ENCODE data around the gene PTMS. TPM values are rescaled to one million over a fixed set of nuclear protein-coding genes. Genes with fewer than 3 reads are reported as not detected.

PTMS gene
- total RNA-seq, 1 experiment from 2014 or later = 422 TPM

GRCh38 chr12:6790496-6791150, 24.5 kb downstream of the PTMS start:
- H3K23me2 ChIP-seq (ENCODE audit: insufficient read length, low read depth, low read length, poor library complexity, severe bottlenecking) = no peaks in the 10 kb centered on the region
- no peaks in the 10 kb centered on the region; the same call in 1 of the 2 replicates for H3K27me3 ChIP-seq (ENCODE audit: insufficient read depth, low read length)
- Mint-ChIP-seq H3K27me3 (ENCODE audit: low read depth) (peaks cover 29% of the 10 kb centered on the region), H3K4me3 (no peak overlapping the region), H3K27ac (no peak overlapping the region), H3K9me3 (no peaks in the 10 kb centered on the region), H3K4me1 (peaks cover 29 to 34% of the 10 kb centered on the region in 2 experiments), H3K36me3 (ENCODE audit: insufficient read depth in 1 of 3, low read depth in 3 of 3) (no peaks in the 10 kb centered on the region; a peak in 1 of 7 replicates)
- H2BK12ac ChIP-seq (ENCODE audit: insufficient read length, low read depth, low read length) = no peak overlapping the region
- H2BK15ac ChIP-seq (ENCODE audit: low read depth, low read length) = no peak overlapping the region
- H2BK120ac ChIP-seq (ENCODE audit: low read depth, low read length, poor library complexity, severe bottlenecking) = no peak overlapping the region
- H2AK5ac ChIP-seq (ENCODE audit: insufficient read length, low read length) = no peak overlapping the region
- peaks cover 5% of the 10 kb centered on the region; the same call in 1 of the 2 replicates for H3K4me1 ChIP-seq (ENCODE audit: insufficient read depth, low read length)
- H3K56ac ChIP-seq (ENCODE audit: insufficient read length, low read depth, low read length) = no peak overlapping the region
- no peak for TF ChIP-seq CTCF (conservative IDR thresholded peaks at IDR 0.05)
- no peak overlapping the region for H3T11ph ChIP-seq (ENCODE audit: low read length)
- H3K18ac ChIP-seq (ENCODE audit: insufficient read length, low read depth, low read length) = no peak overlapping the region
- no peaks in the 10 kb centered on the region for H3K79me2 ChIP-seq (ENCODE audit: insufficient read depth, low read length)
- no peak overlapping the region for H3K27ac ChIP-seq (ENCODE audit: insufficient read length, low read depth, low read length)
- H3K14ac ChIP-seq (ENCODE audit: insufficient read depth, low read length) = no peak overlapping the region
- H3K4me2 ChIP-seq (ENCODE audit: insufficient read depth, insufficient read length, low read length) = no peak overlapping the region
- H4K5ac ChIP-seq (ENCODE audit: insufficient read length, low read depth, low read length) = no peak overlapping the region
- no peak overlapping the region for H2AFZ ChIP-seq (ENCODE audit: low read length)
- no peaks in the 10 kb centered on the region for H4K20me1 ChIP-seq (ENCODE audit: control insufficient read depth, insufficient read depth, insufficient read length)
- no peak overlapping the region for H2BK5ac ChIP-seq (ENCODE audit: insufficient read length, low read length)
- H4K8ac ChIP-seq (replicated peaks; ENCODE audit: insufficient read length, low read depth, low read length) = no peak overlapping the region
- H3K9ac ChIP-seq (ENCODE audit: extremely low read depth, insufficient read length, low read length) = no peak overlapping the region
- no peak overlapping the region for H3K4ac ChIP-seq (ENCODE audit: low read depth, low read length)
- H2BK20ac ChIP-seq (ENCODE audit: low read depth, low read length, poor library complexity, severe bottlenecking) = no peak overlapping the region
- DNase-seq = no peak
- no peak overlapping the region for H3K23ac ChIP-seq (ENCODE audit: insufficient read length, low read depth, low read length)
- H3K79me1 ChIP-seq (ENCODE audit: insufficient read depth, low read depth, low read length, poor library complexity, severe bottlenecking) = no peaks in the 10 kb centered on the region
- no CpG with 5 or more reads among the region's 12 CpGs for WGBS (ENCODE audit: extremely low coverage, insufficient read length, low lambda C conversion rate)
- H3K9me3 ChIP-seq (ENCODE audit: control insufficient read depth, low read depth, low read length) = no peaks in the 10 kb centered on the region
- H4K91ac ChIP-seq (ENCODE audit: insufficient read length, low read depth, low read length) = no peak overlapping the region
